Measurements from ENCODE around the gene DXO.

DNA sequence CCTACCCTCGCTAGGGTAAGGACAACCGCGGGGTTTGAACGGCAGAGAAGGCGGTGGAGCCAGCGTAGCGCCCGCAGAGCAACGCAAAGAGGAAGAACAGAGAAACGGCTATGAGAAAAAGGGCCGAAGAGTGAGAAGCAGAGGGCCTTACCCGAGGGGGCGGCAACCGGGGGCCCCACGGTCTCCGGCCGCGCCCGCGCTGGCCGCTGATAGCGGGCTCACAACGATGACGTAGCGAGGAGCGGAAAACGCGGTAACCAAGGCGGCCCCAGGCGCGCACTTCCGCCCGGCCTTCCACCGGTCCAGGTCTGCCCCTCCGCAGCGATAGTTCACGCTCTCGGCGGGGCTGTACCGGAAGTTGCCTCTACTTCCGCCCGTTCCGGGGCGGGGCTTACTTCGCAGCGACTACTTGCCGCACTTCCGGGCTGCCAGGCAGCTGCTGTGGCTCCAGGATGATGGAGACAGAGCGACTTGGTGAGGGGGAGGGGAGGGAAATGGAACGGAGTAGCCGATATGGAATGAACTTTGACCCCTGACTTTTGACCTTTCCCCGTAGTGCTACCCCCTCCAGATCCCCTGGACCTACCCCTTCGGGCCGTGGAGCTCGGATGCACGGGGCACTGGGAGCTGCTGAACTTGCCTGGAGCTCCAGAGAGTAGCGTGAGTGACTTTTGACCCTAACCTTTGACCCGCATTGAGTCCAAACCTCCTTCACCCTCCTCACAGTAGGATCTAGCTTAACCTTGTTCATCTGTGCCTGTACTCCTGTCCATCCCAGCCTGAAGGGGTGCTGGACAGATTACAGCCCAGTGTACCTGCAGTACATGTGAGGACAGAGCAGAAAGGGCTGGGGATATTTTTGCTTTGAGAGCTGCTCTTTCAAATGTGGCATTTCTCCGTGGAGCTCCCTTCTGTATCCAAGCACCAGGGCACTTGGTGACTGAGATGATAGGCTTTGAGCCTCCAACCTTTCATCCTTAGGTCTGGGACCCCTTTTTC, 12.9 kb downstream of the DXO start, which contains the start of the genes NELFE and SKIC2:
- TF ChIP-seq, protein P1, sequence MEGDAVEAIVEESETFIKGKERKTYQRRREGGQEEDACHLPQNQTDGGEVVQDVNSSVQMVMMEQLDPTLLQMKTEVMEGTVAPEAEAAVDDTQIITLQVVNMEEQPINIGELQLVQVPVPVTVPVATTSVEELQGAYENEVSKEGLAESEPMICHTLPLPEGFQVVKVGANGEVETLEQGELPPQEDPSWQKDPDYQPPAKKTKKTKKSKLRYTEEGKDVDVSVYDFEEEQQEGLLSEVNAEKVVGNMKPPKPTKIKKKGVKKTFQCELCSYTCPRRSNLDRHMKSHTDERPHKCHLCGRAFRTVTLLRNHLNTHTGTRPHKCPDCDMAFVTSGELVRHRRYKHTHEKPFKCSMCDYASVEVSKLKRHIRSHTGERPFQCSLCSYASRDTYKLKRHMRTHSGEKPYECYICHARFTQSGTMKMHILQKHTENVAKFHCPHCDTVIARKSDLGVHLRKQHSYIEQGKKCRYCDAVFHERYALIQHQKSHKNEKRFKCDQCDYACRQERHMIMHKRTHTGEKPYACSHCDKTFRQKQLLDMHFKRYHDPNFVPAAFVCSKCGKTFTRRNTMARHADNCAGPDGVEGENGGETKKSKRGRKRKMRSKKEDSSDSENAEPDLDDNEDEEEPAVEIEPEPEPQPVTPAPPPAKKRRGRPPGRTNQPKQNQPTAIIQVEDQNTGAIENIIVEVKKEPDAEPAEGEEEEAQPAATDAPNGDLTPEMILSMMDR (IDR thresholded peaks at IDR 0.05) = no peak
- peak; percentile 18 to 67 for TF ChIP-seq POLR2A (IDR thresholded peaks at IDR 0.05)

All from heart left ventricle (tissue), 13 donors.